Raji (cell line): ENCODE data around the gene VAMP8.

Experiments
- POLR2A ChIP-seq: IDR thresholded peaks from 2 replicates; pipeline ENCODE4 v1.6.1; 2011; ENCODE audit warnings: low read depth, low read length, control low read depth; ENCODE audit not compliant: insufficient read depth

VAMP8 gene

GRCh38 chr2:85585781-85586105 lies 8.4 kb downstream of the VAMP8 start:
- no peak for TF ChIP-seq POLR2A

GRCh38 chr2:85588236-85588635 lies 10.8 kb downstream of the VAMP8 start:
- no peak for TF ChIP-seq POLR2A

- TF ChIP-seq POLR2A, result no peak
Measured at GRCh38 chr2:85588645-85589044, 11.3 kb downstream of the VAMP8 start.

GRCh38 chr2:85589181-85589580 lies 11.8 kb downstream of the VAMP8 start:
- TF ChIP-seq POLR2A, result no peak

GRCh38 chr2:85589982-85590791 lies 12.8 kb downstream of the VAMP8 start:
- TF ChIP-seq POLR2A, result no peak

GRCh38 chr2:85590950-85591349 lies 13.6 kb downstream of the VAMP8 start:
- no peak for TF ChIP-seq POLR2A

GRCh38 chr2:85591563-85591962 lies 14.2 kb downstream of the VAMP8 start:
- TF ChIP-seq POLR2A, result no peak

- no peak for TF ChIP-seq POLR2A
Measured at GRCh38 chr2:85593023-85593422, 15.6 kb downstream of the VAMP8 start.

GRCh38 chr2:85594715-85595300 lies 17.4 kb downstream of the VAMP8 start:
- no peak for TF ChIP-seq POLR2A

- peak; percentile 93 for TF ChIP-seq POLR2A
Measured at GRCh38 chr2:85595301-85596025, 18.1 kb downstream of the VAMP8 start, which contains the start of gene RNF181. TSS of gene RNF181 (plus strand) at chr2:85595745. CDS start at chr2:85595764, 19 bp downstream.

- TF ChIP-seq POLR2A, result no peak
Measured at GRCh38 chr2:85596026-85596333, 18.6 kb downstream of the VAMP8 start.

GRCh38 chr2:85596486-85597143 lies 19.2 kb downstream of the VAMP8 start:
- TF ChIP-seq POLR2A, result no peak

- no peak for TF ChIP-seq POLR2A
Measured at GRCh38 chr2:85597241-85597640, 19.9 kb downstream of the VAMP8 start.

- TF ChIP-seq POLR2A, result no peak
Measured at GRCh38 chr2:85598594-85599340, 21.4 kb downstream of the VAMP8 start.
